GM19099 (cell line): ENCODE measurements around the gene DST.

Experiments used
- POLR2A ChIP-seq: IDR thresholded peaks from 3 replicates; pipeline ENCODE4 v1.6.1; 2011; ENCODE audit warnings: low read depth; ENCODE audit not compliant: insufficient read length; ENCODE audit errors: extremely low read depth

The DST gene

GRCh38 chr6:56642366-56643261 lies at the start of gene DST:
TSS of gene DST (minus strand) at chr6:56642889.
- no peak for TF ChIP-seq POLR2A

GRCh38 chr6:56691814-56692213 lies 49.1 kb upstream of the DST start:
- no peak for TF ChIP-seq POLR2A

GRCh38 chr6:56691286-56691595 lies 48.6 kb upstream of the DST start:
- TF ChIP-seq POLR2A, result no peak

GRCh38 chr6:56690519-56691285 lies 48.0 kb upstream of the DST start:
- TF ChIP-seq POLR2A, result no peak

GRCh38 chr6:56689663-56690062 lies 47.0 kb upstream of the DST start:
- no peak for TF ChIP-seq POLR2A

GRCh38 chr6:56689114-56689513 lies 46.4 kb upstream of the DST start:
- no peak for TF ChIP-seq POLR2A

GRCh38 chr6:56688521-56688920 lies 45.8 kb upstream of the DST start:
- TF ChIP-seq POLR2A, result no peak

- no peak for TF ChIP-seq POLR2A
Observed at GRCh38 chr6:56687551-56687950, 44.9 kb upstream of the DST start.

GRCh38 chr6:56686429-56686828 lies 43.7 kb upstream of the DST start:
- no peak for TF ChIP-seq POLR2A

- TF ChIP-seq POLR2A, result no peak
Observed at GRCh38 chr6:56685994-56686393, 43.3 kb upstream of the DST start.

- TF ChIP-seq POLR2A, result no peak
Observed at GRCh38 chr6:56685102-56685733, 42.5 kb upstream of the DST start.

GRCh38 chr6:56684342-56685101 lies 41.8 kb upstream of the DST start:
- no peak for TF ChIP-seq POLR2A

- TF ChIP-seq POLR2A, result no peak
Observed at GRCh38 chr6:56683882-56684281, 41.2 kb upstream of the DST start.

- no peak for TF ChIP-seq POLR2A
Observed at GRCh38 chr6:56682635-56683034, 39.9 kb upstream of the DST start.

- TF ChIP-seq POLR2A, result no peak
Observed at GRCh38 chr6:56677559-56677958, 34.9 kb upstream of the DST start.
